Activated CD8-positive, alpha-beta T cell treated with anti-CD3 and anti-CD28 coated beads, Interleukin-2, amount 10 ng/mL, durations not matched to agents 7 days and 5 days (primary cell): ENCODE data around the gene WHRN. TPM values are rescaled to one million over a fixed set of nuclear protein-coding genes. Genes with fewer than 3 reads are reported as not detected.
A peak's percentile ranks its signal among the peaks of the same experiment; 100 is the strongest.

Experiments
- ATAC-seq: fragments of 150-1000 bp; cut with Tn5 transposase; one replicate; pipeline ENCODE4 v1.10.0; 2021; ENCODE audit warnings: moderate library complexity
- CTCF ChIA-PET: fragments of 350-600 bp; sonication (Branson Sonifier 250); formaldehyde crosslinking; loops from one replicate; lab custom pipeline; 2021; ENCODE audit warnings: antibody characterized with exemption; lab: Charles Lee
- POLR2A ChIA-PET: fragments of 350-600 bp; sonication (Branson Sonifier 250); formaldehyde crosslinking; loops from one replicate; lab custom pipeline; 2021; ENCODE audit warnings: antibody characterized with exemption; lab: Charles Lee
- DNase-seq: peaks from one replicate; pipeline ENCODE4 v3.0.0-alpha.2; 2020
- H3K27ac Mint-ChIP-seq: one replicate; pipeline ENCODE4 v1.8.0; 2021; ENCODE audit warnings: mild to moderate bottlenecking, mixed read lengths
- H3K27me3 Mint-ChIP-seq: one replicate; pipeline ENCODE4 v1.8.0; 2021; ENCODE audit warnings: low read depth, mixed read lengths
- H3K36me3 Mint-ChIP-seq: one replicate; pipeline ENCODE4 v1.8.0; 2021; ENCODE audit warnings: low read depth, mixed read lengths
- H3K4me1 Mint-ChIP-seq: one replicate; pipeline ENCODE4 v1.8.0; 2021; ENCODE audit warnings: low read depth, mixed read lengths
- H3K4me3 Mint-ChIP-seq: one replicate; pipeline ENCODE4 v1.8.0; 2021; ENCODE audit warnings: mild to moderate bottlenecking, mixed read lengths
- H3K9me3 Mint-ChIP-seq: one replicate; pipeline ENCODE4 v1.8.0; 2022; ENCODE audit warnings: mixed read lengths; ENCODE audit not compliant: insufficient read depth
- total RNA-seq, 2 experiments: library from RNA; stranded (reverse); gene quantifications; one replicate each; pipeline ENCODE4 v1.2.3, GENCODE V29; 2021

The WHRN gene
- total RNA-seq, 2 experiments from 2014 or later: 2.6 to 4.1 TPM

DNA sequence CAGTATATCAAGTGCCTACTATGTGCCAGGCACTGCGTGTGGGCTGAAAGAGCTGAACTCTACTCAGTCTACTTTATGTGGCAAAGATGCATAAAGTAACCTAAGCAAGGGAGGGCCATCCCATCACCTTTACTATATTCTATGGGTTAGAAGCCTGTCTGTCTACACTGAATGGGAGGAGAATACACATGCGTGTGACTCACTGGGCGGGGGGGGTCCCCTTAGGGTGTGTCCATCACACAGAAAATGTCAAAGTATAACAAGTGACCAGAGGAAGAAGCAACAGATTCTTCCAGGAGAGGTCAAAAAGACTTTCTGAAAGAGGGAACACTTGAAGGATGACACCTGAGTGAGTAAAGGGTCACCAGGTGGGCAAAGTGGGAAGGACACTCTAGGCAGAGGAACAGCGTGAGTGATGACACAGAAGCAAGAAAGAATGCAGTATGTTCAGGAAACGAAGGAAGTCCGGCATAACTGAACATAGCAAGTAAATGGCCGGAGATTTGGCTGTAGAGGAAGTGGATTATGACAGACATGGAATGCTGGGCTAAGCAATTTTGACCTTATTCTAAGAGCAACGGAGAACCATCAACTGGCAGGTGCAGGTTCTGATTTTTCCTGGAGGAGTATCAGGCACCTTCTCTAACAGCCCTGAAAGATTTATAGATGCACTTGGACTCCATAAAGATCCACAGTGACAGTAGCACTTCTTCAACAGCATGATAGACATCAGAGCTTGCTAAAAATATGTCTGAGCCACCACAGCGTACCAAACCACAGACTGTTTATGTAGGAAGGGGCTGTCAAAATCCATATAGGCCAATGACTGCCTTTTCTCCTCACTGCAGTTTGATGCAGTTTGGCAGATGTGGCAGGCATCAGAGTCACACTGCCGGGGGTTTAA lies 8.0 kb upstream of the WHRN start:
- ChIA-PET CTCF (interaction anchor here (0.7 to 1.1 kb wide), 3 partner anchors 26 to 140 kb away, joined by 3 to 4 read pairs (median 3); no protein-coding TSS in a partner anchor), POLR2A (no interaction called here)
- no peaks in the 10 kb centered on the region for H3K9me3 Mint-ChIP-seq
- H3K36me3 Mint-ChIP-seq: no peaks in the 10 kb centered on the region
- H3K4me1 Mint-ChIP-seq: peaks cover 15% of the 10 kb centered on the region
- ATAC-seq (peak; percentile 22), DNase-seq (no peak)
- H3K27me3 Mint-ChIP-seq: peaks cover 32% of the 10 kb centered on the region
- H3K27ac Mint-ChIP-seq: no peak overlapping the region
- H3K4me3 Mint-ChIP-seq: no peak overlapping the region

DNA sequence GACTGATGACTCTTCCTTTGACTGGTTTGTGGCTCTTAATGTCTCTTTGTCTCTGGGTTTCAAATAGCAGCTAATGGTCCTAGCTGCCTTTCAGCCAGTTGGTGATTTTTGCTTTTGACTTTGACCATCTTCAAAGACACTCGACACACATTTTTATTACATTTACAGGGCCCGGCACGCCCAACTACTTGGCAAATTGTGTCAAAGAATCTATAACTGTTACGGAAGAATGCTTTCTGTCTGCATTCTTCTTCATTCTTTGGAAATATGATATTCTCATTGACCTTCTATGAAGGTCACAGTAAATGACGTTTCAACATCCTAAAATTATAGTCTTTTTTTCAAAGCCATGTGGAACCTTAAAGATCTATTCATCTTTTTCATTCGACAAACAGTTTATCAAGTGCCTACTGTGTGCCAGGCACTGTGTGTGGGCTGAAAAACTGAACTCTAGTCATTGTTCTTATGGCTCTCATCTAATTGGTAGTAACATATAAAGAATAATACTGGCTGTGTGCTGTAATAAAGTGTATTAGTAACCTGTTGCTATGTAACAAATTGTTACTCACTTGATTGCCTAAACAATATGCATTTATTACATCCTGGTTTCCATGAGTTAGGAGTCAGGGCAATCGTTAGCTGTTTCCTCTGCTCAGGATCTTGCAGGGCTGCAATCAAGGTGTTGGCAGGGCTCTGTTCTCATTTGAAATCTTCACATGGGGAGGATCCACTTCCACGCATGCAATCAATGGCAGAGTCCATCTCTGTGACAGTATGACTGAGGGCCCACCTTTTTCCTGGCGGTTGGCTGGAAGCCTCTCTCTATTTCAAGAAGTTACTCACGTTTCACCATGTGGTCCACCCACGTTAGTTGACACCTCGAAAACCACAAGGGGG lies 7.0 kb upstream of the WHRN start:
- ATAC-seq: no peak
- no peak for DNase-seq
- POLR2A ChIA-PET: no interaction called here
- CTCF ChIA-PET: interaction anchor here (0.5 to 10.8 kb wide), 7 partner anchors 9 to 536 kb away, joined by 3 to 145 read pairs (median 3); no protein-coding TSS in a partner anchor
- Mint-ChIP-seq H3K4me3 (no peak overlapping the region), H3K36me3 (no peaks in the 10 kb centered on the region), H3K27me3 (peaks cover 40% of the 10 kb centered on the region), H3K9me3 (no peaks in the 10 kb centered on the region), H3K4me1 (peaks cover 14% of the 10 kb centered on the region), H3K27ac (no peak overlapping the region)

DNA sequence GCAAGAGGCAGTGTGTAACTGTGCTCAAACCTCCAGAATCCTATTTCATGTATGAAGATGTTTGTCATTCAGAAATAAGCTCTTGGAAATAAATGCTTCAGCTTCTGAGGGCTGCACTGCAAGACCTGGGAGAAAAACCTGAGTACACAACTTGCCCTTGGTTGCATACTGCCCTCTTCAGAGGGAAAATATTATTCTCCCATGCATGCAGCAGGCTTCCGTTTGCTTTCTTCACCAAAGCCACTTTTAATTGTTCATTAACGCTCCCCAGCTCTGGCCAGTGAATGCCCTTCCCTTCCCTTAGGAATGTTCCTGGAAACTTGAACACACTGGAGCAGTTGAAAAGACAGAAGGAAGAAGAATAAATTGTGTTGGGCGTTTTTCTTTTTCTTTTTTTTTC lies 2.5 kb upstream of the WHRN start:
- H3K27ac Mint-ChIP-seq: no peak overlapping the region
- POLR2A ChIA-PET: no interaction called here
- no peak overlapping the region for H3K4me3 Mint-ChIP-seq
- H3K9me3 Mint-ChIP-seq: no peaks in the 10 kb centered on the region
- H3K4me1 Mint-ChIP-seq: peaks cover 20% of the 10 kb centered on the region
- peaks cover 59% of the 10 kb centered on the region for H3K27me3 Mint-ChIP-seq
- DNase-seq (peak; percentile 46), ATAC-seq (no peak)
- H3K36me3 Mint-ChIP-seq: no peaks in the 10 kb centered on the region
- CTCF ChIA-PET: interaction anchor here (1.0 to 10.8 kb wide), 30 partner anchors 8 to 525 kb away, joined by 3 to 145 read pairs (median 4); partner anchors contain the start of gene TEX53

DNA sequence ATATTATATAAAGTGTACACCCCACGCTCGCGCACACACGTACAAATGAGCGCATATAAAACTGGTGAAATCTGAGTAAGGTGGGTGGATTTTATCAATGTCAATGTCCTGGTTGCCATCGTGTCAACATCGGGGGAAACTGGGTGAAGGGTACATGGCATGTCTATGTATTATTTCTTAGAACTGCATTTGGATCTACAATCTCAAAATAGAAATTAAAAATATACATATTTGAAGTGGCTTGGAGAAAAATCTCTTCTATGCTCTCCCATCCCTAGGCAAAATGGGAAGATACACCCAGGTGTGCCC lies 763 bp upstream of the WHRN start:
- peak overlapping the region; percentile 75 for H3K4me3 Mint-ChIP-seq
- no peak overlapping the region for H3K27ac Mint-ChIP-seq
- peaks cover 66% of the 10 kb centered on the region for H3K27me3 Mint-ChIP-seq
- CTCF ChIA-PET: interaction anchor here (1.1 to 10.8 kb wide), 8 partner anchors 13 to 164 kb away, joined by 3 to 145 read pairs (median 14); no protein-coding TSS in a partner anchor
- peaks cover 25% of the 10 kb centered on the region for H3K4me1 Mint-ChIP-seq
- ATAC-seq: no peak
- no peaks in the 10 kb centered on the region for H3K9me3 Mint-ChIP-seq
- POLR2A ChIA-PET: interaction anchor here (0.7 kb wide), 1 partner anchor 38 kb away, joined by 3 read pairs; no protein-coding TSS in a partner anchor
- no peaks in the 10 kb centered on the region for H3K36me3 Mint-ChIP-seq
- DNase-seq: no peak

DNA sequence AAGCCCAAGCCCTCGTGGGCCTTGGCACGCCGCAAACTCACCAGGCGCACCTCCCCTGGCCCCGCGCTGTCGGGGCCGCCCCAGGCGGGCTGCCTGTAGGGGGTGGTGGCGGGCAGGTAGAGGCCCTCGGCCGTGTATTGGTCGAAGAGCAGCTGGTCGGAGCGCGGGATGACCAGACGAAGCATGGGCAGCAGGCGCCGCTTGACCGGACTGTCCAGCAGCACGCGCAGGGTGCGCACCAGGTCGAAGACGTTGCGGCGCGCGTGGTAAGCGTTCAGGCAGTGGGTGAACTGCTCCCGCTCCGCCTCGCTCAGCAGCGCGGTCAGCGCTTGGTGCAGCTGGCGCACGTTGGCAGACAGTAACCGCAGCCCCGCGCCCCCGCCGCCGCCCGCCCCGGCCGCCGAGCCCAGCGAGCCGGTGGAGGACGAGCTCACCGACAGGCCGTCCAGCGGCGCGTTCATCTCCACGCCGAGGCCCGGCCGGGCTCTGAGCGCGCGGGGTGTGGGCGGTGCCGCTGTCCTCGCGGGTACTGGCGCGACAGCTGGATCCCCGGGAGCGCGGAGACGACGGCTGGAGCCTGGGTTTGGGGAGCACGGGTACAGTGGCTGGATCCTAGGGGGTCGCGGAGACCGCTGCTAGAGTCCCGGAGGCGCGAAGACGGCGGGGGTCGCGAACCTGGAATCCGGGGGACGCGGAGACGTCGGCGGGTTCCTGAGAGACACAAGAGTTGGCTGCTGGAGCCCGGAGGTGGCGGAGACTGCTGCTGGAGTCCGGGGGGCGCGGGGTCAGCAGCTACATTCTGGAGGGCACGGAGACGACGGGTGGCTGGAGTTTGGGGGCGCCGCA lies 709 bp downstream of the WHRN start:
- Mint-ChIP-seq H3K4me1 (peaks cover 25% of the 10 kb centered on the region), H3K27ac (no peak overlapping the region), H3K9me3 (no peaks in the 10 kb centered on the region), H3K27me3 (peaks cover 59% of the 10 kb centered on the region), H3K4me3 (peak overlapping the region; percentile 71), H3K36me3 (no peaks in the 10 kb centered on the region)
- POLR2A ChIA-PET: interaction anchor here (0.8 to 1.3 kb wide), 3 partner anchors 83 to 119 kb away, joined by 3 to 5 read pairs (median 3); partner anchors contain the start of gene ATP6V1G1
- CTCF ChIA-PET: interaction anchor here (0.6 to 10.8 kb wide), 10 partner anchors 13 to 402 kb away, joined by 3 to 145 read pairs (median 5); no protein-coding TSS in a partner anchor
- peak; percentile 39 for ATAC-seq
- DNase-seq: peak; percentile 28

DNA sequence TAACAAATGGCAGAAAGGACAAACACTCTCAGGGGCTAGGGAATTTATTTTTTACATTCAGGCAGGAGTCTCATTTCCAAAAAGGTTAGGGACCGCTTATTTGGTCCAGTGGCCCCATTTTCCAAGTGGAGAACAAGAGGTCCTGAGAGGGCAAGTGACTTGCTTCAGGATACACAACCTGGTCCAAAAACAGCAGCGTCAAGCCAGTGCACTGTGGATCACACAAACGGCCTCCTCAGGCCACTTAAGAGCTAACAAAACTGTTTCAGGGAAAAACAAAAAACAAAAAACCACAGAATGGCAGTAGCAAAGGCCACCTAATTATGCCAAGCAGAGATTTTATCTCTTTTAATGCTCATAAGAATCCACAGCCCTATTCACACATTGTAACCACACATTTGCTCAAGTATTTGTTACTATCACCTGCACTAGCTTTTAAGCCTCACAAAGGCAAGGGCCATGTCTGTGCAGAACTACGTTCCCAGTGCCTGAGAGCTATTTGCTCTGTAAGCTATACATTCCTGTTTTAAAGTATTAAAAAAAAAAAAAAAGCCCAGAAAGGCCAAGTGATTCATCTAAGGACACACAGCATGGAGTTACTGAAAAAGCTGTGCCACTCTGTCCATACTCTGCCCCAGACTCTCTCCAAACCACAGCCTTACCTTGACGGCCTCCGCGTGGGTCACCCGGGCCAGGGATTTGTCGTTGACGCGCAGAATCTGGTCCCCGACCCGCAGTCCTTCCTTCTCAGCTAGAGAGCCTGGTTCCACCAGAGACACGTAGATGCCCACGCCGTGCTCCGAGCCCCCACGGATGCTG lies 1.5 kb downstream of the WHRN start:
- ATAC-seq: no peak
- no peak for DNase-seq
- ChIA-PET POLR2A (interaction anchor here (0.8 to 1.3 kb wide), 2 partner anchors 84 to 118 kb away, joined by 3 read pairs; partner anchors contain the start of gene ATP6V1G1), CTCF (interaction anchor here (0.6 to 10.8 kb wide), 7 partner anchors 12 to 149 kb away, joined by 3 to 145 read pairs (median 4); no protein-coding TSS in a partner anchor)
- Mint-ChIP-seq H3K27me3 (peaks cover 54% of the 10 kb centered on the region), H3K4me3 (peak overlapping the region; percentile 51), H3K4me1 (peaks cover 25% of the 10 kb centered on the region), H3K9me3 (no peaks in the 10 kb centered on the region), H3K36me3 (no peaks in the 10 kb centered on the region), H3K27ac (no peak overlapping the region)

DNA sequence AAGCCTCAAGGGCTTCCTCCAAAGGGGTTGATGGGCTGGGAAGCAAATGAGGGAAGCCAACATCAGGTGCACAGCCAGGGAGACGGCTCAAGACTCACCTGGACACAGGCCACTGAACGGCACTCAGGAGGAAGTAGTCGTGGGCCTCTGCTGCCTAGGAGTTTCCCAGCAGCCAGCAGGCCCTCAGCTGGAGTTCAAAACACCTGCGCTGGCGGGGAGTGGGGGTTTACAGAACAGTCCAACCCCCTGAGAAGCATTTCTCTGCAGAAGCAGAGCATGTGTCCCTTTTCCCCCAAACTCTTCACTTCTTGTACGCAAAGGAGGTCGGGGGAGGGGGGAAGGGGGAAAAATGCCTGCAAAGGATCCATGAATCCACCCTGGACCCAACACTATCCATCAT lies 2.3 kb downstream of the WHRN start:
- Mint-ChIP-seq H3K9me3 (no peaks in the 10 kb centered on the region), H3K27me3 (peaks cover 49% of the 10 kb centered on the region), H3K4me3 (peak overlapping the region; percentile 31), H3K27ac (no peak overlapping the region), H3K4me1 (peaks cover 27% of the 10 kb centered on the region), H3K36me3 (no peaks in the 10 kb centered on the region)
- ChIA-PET POLR2A (no interaction called here), CTCF (interaction anchor here (1.0 to 10.8 kb wide), 5 partner anchors 9 to 150 kb away, joined by 3 to 145 read pairs (median 4); no protein-coding TSS in a partner anchor)
- DNase-seq (no peak), ATAC-seq (no peak)

DNA sequence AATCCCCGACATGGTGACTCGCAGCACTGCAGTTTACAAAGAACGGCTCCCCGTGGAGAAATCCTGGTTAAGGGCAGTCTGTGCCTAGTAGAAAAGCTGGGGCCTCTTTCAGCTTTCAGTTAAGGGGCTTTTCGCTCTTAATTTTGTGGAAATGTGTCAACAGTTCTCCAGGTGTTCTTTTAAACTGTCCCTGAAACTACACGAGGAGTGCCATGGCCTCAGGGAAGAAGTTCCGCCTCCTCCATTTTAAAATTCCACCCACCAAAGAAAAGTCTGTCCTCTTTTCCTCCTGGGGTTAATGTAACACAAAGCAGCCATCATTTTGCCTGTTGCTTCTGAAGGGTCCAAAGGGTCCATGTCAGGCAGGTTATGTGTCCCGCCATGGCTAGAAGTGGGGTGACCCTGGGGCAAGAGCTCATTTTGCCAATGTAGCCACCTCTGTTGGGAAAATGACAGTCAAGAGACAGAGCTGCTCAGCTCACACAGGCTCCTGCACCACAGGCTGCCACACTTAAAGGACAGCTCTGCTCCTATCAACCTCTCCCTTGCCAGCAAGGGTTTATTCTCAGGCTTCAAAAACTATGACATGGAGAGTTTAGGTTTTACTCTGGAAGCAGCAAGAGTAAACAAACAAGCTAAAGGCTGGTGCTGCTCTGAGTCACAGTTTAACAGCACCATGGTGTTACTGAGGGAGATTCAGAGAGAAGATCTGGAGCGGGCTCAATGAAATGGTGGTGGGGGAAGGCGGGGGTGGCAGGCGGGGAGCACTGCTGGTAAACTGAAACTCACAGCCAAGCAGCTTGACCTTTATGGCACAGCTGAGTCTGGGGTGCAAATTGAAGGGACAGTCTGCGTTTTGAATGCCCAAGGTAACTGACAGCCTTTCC lies 3.2 kb downstream of the WHRN start:
- Mint-ChIP-seq H3K36me3 (no peaks in the 10 kb centered on the region), H3K4me1 (peaks cover 33% of the 10 kb centered on the region), H3K9me3 (no peaks in the 10 kb centered on the region), H3K4me3 (peak overlapping the region; percentile 31), H3K27me3 (peaks cover 39% of the 10 kb centered on the region), H3K27ac (peak overlapping the region; percentile 29)
- no peak for ATAC-seq
- CTCF ChIA-PET: interaction anchor here (1.0 to 10.8 kb wide), 5 partner anchors 9 to 151 kb away, joined by 3 to 145 read pairs (median 7); no protein-coding TSS in a partner anchor
- POLR2A ChIA-PET: interaction anchor here (1.2 kb wide), 1 partner anchor 85 kb away, joined by 4 read pairs; the partner anchor contains the start of gene ATP6V1G1
- DNase-seq: no peak

DNA sequence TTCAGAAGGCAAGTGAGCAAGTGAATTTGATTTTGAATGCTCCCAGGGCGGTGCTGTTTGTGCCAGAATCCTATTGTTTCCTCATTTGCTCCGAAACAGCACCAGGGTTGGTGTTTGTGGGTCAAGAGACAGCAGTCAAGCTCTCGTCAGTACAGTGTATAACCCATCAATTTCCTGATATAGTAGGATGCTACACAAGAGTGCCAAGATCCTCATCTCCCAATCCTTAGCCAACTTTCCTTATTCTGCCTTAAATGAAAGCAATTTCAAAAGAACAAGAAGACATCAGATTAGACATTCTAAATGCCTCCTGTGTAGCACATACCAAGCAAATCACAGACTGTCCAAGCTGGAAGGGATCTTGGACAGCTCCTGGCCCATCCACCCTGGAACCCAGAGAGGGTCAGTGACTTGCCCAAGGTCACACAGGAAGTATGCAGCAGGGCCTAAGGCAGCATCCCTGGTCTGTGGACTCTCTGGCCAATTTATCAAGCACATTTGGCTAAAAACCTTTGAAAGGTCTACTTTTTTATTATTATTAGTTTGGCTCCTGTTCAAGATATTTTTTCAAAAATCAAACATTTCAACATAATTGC lies 4.5 kb downstream of the WHRN start:
- Mint-ChIP-seq H3K36me3 (no peaks in the 10 kb centered on the region), H3K27me3 (peaks cover 27% of the 10 kb centered on the region), H3K9me3 (no peaks in the 10 kb centered on the region), H3K4me3 (no peak overlapping the region), H3K4me1 (peaks cover 30% of the 10 kb centered on the region), H3K27ac (no peak overlapping the region)
- CTCF ChIA-PET: interaction anchor here (1.0 to 2.3 kb wide), 4 partner anchors 8 to 153 kb away, joined by 3 to 15 read pairs (median 8); no protein-coding TSS in a partner anchor
- no peak for ATAC-seq
- no peak for DNase-seq
- POLR2A ChIA-PET: interaction anchor here (0.5 to 1.2 kb wide), 2 partner anchors 87 to 102 kb away, joined by 3 to 4 read pairs; partner anchors contain the start of gene ATP6V1G1
